UCSD-AML1 (cell line): ENCODE measurements around the gene ZNF576.
"Not testable (repeated sequence)": the region's sequence is repeated elsewhere in the genome, so short reads cannot be mapped to it uniquely, and the experiment has no call there.

Experiments used
- DNase-seq: peaks from one replicate; lab custom pipeline; 2025; ENCODE audit not compliant: unreplicated experiment; lab: John Stamatoyannopoulos, UW

The ZNF576 gene, protein sequence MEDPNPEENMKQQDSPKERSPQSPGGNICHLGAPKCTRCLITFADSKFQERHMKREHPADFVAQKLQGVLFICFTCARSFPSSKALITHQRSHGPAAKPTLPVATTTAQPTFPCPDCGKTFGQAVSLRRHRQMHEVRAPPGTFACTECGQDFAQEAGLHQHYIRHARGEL

DNA sequence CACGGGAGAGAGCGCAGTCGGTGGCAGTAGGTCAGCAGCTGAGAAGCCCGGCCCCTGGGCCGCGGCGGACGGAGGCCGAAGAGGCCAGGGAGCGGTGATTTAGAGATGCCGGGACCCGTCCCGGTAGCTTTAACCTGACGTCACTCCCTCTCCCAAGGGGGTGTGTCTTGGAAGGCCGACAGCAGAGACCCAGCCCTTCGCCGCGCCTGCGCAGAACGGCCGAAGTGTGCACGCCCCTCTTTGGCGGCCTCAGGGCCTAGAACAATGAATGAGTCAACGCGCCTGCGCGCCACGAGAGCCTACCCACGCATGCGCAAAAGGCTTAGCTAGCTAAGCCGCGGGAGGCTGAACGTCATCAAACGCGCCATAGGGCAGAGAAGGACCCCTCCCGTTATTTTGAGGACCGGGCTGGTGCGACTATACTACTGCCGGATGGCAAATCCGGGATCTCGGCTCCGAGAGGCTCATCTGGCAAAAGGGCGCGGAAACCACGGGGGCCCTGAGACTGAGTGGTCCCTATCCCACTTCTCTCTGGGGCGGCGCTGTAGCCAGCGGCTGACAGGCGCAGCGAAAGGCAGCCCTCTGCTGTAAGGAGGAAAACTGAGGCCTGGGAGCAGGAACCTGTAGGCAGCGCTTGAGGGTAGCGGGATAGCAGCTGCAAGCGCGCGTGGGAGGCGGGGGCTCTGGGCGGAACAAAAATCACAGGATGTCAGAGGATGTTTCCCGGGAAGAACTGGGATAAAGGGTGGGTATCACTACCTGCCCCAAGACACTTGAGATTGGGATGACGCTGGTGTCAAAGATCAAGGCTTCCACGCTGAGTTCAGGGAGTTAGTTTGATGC lies at the start of gene ZNF576, which contains the start of gene IRGQ:
Gene ZNF576, plus strand, starts transcription at position 597 of the 843 bp plus-strand sequence. CDS start 514 bp downstream, outside the sequence.
Gene IRGQ, minus strand, starts transcription at position 136 of the 843 bp plus-strand sequence. CDS start 796 bp downstream, outside the sequence.
- peak; percentile 100 for DNase-seq

DNA sequence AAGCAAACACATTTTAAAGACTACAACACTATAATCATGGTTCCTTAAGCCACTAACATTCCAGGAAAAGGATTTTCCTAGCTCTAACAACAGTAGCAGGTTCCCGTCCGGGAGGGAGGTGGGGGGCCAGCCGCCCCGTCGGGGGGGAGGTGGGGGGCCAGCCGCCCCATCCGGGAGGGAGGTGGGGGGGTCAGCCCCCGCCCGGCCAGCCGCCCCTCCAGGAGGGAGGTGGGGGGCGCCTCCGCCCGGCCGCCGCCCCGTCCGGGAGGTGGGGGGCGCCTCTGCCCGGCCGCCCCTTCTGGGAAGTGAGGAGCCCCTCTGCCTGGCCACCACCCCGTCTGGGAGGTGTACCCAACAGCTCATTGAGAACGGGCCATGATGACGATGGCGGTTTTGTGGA lies 48.5 kb upstream of the ZNF576 start:
- DNase-seq: not testable (repeated sequence)

DNA sequence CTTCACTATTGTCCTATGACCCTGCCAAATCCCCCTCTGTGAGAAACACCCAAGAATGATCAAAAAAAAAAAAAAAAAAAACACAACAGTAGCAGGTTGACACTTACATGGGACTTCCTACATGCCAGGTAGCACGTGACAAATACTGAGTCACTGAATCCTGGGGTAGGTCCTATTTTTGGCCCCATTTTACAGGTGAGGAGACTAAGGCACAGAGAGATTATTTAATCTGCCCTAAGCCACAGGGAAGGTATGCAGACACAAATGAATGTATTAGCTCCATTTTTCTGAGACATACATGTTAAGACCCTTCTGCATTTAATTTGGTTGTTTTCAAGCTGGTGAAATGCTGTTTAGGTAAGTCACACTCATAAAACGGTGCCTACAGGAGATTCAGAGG lies 47.7 kb upstream of the ZNF576 start:
- DNase-seq: no peak

DNA sequence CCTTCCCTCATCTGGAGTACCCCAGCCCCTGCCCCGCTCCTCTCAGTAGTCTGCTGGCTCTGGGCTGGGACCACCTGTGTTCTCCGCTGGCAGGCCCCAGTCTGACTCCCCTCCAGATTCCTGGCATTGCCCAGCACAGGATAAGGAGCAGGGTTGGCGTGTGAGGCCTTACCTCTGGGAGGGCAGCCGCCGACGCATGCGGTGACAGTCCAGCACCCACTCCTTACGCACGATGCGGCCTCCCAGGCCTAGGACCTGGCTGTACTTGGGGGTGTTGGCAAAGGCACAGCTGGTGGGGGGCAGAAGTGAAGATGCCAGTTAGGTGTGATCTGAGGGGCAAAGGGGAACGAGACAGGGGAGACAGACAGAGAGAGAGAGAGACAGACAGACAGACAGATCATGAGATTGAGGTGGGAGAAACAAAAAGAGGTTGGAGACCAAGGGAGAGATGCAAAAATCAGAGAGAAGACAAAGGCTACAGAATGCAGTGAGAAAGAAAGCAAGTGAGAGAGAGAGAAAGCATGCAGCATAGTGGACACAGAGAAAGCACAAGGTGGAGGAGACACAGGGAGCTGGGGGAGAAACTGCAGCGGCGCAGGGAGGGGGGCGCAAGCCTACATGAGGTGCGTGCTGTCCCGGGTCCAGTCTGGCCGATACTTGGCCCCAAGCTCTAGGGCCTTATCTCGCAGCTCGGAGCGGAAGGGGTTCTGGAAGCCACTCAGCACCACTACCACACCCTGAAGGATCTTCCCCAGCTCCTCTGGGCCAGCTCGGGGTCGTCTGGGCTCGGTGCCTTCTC lies 44.8 kb upstream of the ZNF576 start:
- no peak for DNase-seq

DNA sequence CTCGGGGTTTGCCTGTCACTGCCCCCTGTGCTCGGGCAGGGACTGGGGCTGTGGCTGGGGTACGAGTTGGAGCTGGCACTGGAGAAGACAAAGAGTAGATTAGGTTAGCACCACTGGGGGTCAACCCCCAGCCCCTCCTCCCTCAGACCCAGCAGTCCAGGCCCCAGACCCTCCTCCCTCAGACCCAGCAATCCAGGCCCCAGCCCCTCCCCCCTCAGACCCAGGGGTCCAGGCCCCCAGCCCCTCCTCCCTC lies 44.3 kb upstream of the ZNF576 start:
- DNase-seq: no peak

DNA sequence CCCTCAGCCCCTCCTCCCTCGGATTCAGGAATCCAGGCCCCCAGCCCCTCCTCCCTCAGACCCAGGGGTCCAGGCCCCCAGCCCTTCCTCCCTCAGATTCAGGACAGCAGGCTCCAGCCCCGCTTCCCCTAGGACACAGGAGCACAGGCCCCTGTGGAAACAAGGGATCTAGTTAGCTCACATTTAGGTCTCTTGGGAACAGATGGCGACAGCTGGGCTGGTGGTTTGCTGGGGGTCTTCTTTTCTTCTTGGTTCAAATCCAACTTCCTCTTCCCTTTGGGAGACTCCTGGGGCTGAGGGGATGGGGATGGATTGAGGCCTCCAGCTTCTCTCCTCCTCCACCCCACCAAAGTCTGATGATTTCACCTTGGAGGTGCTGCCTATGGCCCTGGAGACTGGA lies 43.8 kb upstream of the ZNF576 start:
- no peak for DNase-seq

DNA sequence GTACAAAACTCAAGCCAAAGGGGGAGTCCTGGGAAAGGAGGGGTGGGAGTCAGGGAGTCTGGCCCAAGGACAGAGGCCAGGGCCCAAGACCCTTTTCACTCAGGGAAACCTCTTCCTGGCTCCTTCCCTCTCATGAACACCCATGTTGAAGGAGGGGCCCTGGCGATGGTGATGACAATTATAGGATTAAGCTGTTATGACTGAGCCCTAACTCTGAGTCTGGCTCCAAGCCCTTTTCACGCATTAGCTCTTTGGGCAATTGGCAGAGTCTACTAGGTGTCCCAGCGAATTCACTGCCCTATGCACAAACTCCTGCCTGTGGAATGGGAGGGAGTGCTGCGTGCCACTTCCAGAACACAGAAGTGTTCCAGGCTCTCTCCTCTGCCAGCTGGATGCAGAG lies 42.7 kb upstream of the ZNF576 start:
- no peak for DNase-seq

DNA sequence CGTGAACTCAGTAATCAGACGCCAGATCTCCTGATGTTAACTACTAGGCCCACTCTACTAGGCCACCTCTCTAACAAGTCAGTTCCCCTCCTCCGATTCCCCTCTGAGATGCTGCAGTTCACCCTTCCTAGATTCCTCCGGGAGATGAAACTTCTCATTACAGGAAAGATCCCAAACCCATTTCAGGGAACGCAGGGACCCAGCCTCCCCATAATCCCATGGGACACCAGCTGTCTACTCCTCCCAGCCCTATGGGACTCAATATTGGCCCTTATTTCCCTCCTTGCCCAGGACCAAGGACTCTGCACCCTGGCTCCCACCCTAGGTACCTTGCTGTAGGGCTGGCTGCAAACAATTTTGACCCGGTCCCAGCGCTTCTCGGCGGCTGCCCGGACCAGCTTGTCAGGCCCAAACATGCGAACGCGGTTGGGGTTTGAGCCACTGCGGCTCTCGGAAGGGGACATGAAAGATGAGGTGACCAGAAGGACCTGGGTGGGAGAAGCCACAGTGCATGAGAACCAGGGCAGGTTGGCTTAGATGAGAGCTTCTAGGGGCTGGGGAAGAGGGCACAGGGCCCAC lies 42.0 kb upstream of the ZNF576 start:
- DNase-seq: no peak

DNA sequence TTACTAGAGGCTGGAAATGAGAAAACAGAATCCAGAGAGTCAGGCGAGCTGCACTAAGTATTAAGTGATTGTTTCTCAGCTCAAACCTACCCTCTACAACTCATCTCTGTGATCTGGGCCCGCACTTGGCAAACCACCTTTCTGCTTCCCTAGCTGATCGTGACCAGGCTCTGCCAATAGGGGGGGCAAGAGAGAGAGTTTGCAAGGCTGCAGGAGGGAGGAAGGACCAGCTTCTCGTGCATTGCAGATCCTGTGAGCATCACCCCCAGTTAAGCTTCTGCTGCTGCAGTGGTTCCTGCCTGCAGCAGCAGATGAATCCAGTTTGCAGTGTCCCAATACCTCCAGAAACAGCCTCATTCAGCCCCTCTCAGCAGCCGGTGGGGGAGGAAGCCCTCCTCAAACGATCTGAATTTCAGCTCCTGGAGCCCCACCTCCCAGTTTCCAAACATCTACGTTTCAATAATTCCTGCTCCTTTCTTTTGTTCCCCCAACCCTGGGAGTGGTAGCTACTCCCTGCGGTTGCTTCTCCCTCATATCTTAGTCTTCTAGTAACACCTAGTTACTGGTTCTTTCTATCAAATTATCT lies 41.1 kb upstream of the ZNF576 start:
- peak; percentile 69 for DNase-seq

DNA sequence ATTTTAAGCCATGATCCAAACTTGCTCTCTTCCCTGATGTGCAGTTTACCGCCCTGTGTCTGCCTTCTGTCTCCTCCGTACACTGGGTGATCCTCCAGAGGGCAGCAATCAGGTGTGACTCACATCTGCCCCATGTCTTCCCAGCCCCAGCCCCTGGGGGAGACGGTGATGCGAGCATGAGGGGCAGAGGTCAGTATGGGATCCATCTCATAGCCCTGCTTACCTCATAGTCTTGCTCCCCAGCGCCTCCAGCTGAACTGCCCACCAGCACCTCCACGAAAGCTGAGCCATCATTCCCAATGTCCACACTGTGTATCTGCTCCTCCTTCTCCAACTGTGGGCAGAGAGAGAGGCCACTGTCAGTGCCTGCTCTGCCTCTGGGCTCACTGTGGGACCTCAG lies 35.7 kb upstream of the ZNF576 start:
- DNase-seq: peak; percentile 16

DNA sequence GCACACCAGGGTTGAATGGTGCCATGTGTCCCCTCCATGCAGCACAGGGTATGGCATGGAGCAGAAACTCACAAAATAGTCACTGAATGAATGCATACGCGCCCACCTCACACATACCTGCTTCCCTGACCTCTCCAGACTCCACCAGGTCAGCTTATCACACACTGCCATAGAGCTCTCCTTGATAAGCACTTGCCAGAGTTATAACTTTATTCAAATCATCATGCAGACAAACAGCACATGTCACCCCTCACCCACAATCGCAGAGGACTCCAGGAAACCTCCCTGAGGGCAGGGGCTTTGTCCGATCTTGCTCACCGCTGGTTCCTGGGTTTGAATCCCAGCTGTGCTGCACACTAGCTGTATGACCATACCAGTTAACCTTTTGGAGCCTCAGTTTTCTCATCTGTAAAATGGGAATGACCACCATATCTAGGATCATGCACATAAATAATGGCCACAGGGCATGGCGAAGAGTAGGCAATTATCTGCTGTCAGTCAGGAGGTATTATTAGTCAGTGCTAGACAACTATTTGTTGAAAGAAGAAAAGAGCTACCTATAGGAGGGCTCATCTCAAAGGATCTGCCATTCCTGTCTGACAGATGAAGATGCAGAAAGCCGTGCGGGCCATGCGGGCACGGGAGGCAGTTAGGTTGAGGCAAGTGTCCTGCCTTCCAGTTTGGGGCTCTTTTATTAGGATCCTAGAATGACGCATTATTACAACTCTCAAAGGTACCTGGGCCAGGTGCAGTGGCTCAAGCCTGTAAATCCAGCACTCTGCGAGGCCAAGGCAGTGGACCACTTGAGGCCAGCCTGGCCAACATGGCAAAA lies 35.0 kb upstream of the ZNF576 start:
- no peak for DNase-seq

DNA sequence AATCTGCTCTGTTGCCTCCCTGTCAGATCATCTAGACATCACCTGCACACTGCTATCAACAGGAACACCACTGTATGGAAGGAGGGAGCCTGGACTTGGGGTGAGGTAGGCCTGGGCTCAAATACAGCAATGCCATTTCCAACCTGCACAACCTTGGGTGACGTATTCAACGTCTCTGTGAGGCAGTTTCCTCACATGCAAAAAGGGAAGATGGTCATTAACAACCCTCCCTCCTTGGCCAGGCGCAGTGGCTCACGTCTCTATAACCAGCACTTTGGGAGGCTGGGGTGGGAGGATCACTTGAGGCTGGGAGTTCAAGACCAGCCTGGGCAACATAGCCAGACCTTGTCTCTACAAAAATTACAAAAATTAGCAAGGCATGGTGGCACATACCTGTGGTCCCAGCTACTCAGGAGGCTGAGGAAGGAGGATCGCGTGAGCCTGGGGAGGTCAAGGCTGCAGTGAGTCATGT lies 34.1 kb upstream of the ZNF576 start:
- DNase-seq: no peak

DNA sequence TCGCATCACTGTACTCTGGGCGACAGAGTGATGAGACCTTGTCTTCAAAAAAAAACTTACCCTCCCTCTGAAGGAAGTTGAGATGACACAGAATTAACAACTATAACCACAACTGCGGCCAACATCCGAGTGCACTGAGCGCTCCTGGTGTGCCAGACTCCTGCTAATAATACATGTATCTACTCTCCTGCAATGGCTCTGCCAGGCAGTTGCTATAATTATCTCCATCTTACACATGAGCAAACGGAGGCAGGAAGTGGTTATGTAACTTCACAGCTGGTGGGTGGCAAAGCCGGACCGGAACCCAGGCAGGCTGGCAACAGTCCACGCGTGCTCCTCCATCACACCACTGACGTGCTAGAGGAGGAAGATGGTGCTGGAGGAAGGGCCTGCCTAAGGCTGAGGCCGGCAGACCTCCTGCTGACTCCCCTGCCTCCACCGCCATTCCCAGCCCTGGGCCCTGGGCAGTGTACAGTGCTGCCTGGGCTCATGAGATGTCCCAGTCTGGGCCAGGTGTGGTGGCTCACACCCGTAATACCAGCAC lies 33.6 kb upstream of the ZNF576 start:
- peak; percentile 90 for DNase-seq

DNA sequence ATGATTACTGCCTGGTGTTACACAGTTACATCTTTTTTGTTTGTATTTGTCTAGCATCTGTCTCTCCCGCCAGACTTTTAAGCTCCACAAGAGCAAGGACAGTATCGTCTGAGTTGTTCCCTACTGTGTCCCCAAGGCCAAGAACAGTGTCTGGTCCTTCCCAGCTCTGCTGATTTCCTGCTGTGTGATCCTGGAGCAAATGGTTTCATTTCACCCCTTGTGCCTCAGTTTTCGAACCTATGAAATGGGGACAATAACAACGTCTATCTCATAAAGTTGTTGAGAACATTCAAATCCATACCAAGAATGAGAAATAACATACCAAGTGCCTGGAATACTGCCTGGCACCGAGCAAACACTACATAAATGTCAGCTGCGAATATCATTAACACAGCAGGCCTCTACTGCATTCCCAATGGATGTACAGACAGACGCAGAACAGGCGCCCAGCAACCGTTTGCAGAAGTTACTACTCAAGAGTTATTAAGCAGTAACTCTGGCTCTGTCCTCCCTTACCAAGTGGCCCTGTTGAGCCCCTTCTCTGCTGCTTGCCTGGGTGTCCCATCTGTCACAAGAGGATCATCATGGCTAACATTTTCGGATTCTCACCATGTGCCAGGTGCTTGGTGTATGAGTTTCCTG lies 32.5 kb upstream of the ZNF576 start:
- DNase-seq: no peak

DNA sequence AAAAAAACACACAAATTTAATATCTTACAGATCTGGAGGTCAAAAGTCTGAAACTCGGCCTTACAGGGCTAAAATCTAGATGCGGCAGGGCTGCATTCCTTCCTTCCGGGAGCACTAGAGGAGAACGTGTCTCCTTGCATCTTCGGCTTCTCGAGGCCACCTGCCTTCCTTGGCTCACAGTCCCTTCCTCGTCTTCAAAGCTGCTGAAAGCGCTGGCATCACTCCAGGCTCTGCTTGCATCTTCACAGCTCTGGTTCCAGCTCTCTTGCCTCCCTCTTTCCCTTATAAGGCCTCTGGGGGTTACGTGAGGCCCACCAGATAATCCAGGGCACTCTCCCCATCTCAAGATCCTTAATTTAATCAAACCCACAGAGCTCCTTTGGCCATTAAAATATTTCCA lies 31.6 kb upstream of the ZNF576 start:
- DNase-seq: no peak

DNA sequence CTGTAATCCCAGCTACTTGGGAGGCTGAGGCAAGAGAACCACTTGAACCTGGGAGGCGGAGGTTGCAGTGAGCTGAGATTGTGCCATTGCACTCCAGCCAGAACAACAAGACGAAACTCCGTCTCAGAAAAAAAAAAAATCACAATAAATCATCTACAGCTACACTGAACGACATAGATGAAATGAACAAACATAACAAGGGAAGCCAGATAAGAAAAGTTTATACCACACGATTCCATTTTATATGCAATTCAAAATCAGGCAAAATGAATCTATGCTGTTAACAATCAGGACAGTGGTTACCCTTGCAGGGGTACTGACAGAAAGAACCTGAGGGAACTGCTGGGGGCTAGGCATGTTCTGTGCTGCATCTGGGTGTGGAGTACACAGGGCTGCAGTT lies 26.7 kb upstream of the ZNF576 start:
- no peak for DNase-seq

DNA sequence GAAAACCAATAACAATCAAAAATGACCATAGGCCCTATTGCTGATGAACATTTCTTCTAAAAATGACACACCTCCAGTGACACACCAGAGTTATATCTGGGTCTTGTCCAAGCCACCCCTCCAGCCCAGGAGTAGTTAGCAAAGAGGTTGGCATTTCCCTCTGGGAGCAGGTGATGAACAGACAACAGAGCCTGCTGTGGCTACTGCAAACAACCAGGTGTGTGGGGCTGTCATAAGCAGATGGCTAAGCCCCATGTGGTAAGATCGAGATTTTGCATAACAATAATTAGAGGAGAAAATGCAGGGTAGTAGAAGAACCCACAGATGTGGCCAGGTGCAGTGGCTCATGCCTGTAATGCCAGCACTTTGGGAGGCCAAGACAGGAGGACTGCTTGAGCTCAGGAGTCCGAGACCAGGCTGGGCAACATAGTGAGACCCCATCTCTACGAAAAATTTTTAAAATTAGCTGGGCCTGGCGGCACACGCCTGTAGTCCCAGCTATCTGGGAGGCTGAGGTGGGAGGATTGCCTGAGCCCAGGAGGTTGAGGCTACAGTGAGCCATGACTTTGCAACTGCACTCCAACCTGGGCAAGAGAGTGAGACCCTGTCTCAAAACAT lies 26.1 kb upstream of the ZNF576 start:
- DNase-seq: no peak

DNA sequence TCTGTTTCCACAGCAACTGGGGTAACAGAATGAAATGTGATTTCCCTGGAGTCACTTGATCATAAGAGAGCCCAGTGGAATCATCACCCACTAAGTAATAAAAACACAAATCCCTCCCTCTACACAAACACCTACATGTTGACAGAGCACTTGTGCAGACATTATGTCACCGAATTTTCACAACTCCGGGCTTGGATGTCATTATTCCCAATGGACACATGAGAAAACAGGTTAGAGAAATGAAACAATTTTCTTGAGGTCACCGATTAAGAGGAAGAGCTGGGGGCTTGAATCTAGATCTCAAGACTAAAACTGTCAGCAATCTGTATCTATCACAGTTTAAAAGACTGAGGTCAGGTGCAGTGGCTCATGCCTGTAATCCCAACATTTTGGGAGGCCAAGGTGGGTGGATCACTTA lies 24.2 kb upstream of the ZNF576 start:
- no peak for DNase-seq
